Testis (tissue), 2 donors: ENCODE data around the gene ADAR.

Source experiments
- CTCF ChIP-seq, 3 experiments: fragments of 450-650 bp in 2 of 3; fragments of 200-600 bp in 1 of 3; sonication (generic) in 1 of 3; IDR thresholded peaks; one replicate each; pipeline ENCODE4 v1.5.1; 2016 to 2019; ENCODE audit warnings: antibody characterized with exemption in 3 of 3, mild to moderate bottlenecking in 2 of 3, moderate library complexity in 1 of 3
- POLR2A ChIP-seq: fragments of 450-650 bp; IDR thresholded peaks from one replicate; pipeline ENCODE4 v1.6.1; 2017; ENCODE audit warnings: antibody characterized with exemption, mild to moderate bottlenecking, moderate library complexity

GRCh38 chr1:154581766-154582165 lies 26.2 kb downstream of the ADAR start:
- TF ChIP-seq POLR2A (no peak), CTCF (IDR thresholded peaks at IDR 0.05) (no peak)
